ENCODE measurements around the gene PTCD2. TPM values are rescaled to one million over a fixed set of nuclear protein-coding genes. Genes with fewer than 3 reads are reported as not detected.

PTCD2 gene
- total and polyA plus RNA-seq, 2 donors: 4.1 to 7.7 TPM

- no peak for DNase-seq (ENCODE audit: low read depth in 6 of 9, low spot score in 9 of 9)
- no peak overlapping the region for H3K4me3 ChIP-seq (ENCODE audit: low read length in 2 of 2)
- no peaks in the 10 kb centered on the region for H3K9me3 ChIP-seq (ENCODE audit: control insufficient read depth in 2 of 2, insufficient read depth in 1 of 2, low read length in 1 of 2)
- no peaks in the 10 kb centered on the region for H3K36me3 ChIP-seq (ENCODE audit: control insufficient read depth in 2 of 2, insufficient read depth in 2 of 2, low read length in 1 of 2)
- no peaks in the 10 kb centered on the region for H3K27me3 ChIP-seq (ENCODE audit: control insufficient read depth in 2 of 2, insufficient read depth in 1 of 2, low read length in 1 of 2)
- 96% methylated on average over 1 of the region's 1 CpG for WGBS
- peaks cover 0 to 6% of the 10 kb centered on the region in 2 donors for H3K4me1 ChIP-seq (ENCODE audit: control insufficient read depth in 2 of 2, insufficient read depth in 2 of 2, low read length in 2 of 2)
- no peak overlapping the region for H3K27ac ChIP-seq (ENCODE audit: low read depth in 1 of 2, low read length in 1 of 2)
Observed at GRCh38 chr5:72352616-72353015, 32.4 kb downstream of the PTCD2 start.

DNA sequence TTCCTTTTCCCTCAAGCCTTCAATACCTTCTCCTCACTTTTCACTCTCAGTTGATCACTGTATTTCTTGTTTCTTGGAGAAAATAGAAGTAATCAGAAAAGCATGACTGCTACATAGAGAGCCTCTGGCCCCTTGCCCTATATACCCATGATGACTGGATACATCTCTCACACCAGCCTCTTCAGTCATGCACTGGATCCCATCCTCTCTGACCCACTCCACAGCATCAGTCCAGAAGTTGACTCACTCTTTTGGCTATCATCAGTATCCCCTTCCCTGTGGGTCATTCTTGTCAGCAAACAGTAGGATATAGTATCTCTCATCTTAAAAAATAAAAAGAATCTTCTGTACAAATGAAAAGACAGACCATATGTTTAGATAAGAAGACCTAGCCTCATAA, 32.9 kb downstream of the PTCD2 start:
- Histone ChIP-seq H3K36me3 (ENCODE audit: control insufficient read depth in 2 of 2, insufficient read depth in 2 of 2, low read length in 1 of 2) (peaks cover 0 to under 1% of the 10 kb centered on the region in 2 donors), H3K4me1 (ENCODE audit: control insufficient read depth in 2 of 2, insufficient read depth in 2 of 2, low read length in 2 of 2) (peaks cover 0 to 6% of the 10 kb centered on the region in 2 donors), H3K4me3 (ENCODE audit: low read length in 2 of 2) (no peak overlapping the region), H3K9me3 (ENCODE audit: control insufficient read depth in 2 of 2, insufficient read depth in 1 of 2, low read length in 1 of 2) (no peaks in the 10 kb centered on the region), H3K27ac (ENCODE audit: low read depth in 1 of 2, low read length in 1 of 2) (no peak overlapping the region), H3K27me3 (ENCODE audit: control insufficient read depth in 2 of 2, insufficient read depth in 1 of 2, low read length in 1 of 2) (no peaks in the 10 kb centered on the region)
- no peak for DNase-seq (ENCODE audit: low read depth in 6 of 9, low spot score in 9 of 9)

DNA sequence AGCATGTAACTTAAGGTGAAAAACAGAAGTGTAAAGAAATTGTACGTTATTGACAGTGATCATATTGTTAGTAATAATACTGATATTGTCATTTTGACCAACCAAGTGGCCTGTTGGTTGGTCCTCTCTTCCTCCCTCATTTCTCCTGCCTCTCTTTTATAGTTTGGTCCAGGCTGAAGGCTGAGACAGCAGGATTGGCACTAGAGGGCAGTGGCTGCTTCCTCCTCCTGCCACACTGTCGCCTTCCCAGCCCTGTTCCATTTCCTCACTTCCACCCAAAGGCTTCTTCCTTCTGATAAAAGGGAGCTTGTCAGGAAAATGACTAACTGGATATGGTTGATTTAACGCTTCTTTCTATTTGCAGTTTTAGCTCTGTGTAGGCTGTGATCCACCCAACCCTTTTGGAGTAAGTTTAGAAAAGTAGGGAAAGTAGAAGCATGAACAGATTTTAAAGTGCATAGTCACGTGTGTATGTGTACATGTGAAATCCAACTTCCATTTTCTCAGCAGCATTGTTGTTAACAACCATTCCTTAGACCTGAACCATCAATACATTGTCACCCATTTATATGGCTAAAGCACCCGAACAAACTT, 35.6 kb downstream of the PTCD2 start:
- no peak overlapping the region for H3K4me3 ChIP-seq (ENCODE audit: low read length in 2 of 2)
- DNase-seq (ENCODE audit: low read depth in 6 of 9, low spot score in 9 of 9): no peak
- H3K36me3 ChIP-seq (ENCODE audit: control insufficient read depth in 2 of 2, insufficient read depth in 2 of 2, low read length in 1 of 2): peaks cover 8 to 9% of the 10 kb centered on the region in 2 donors
- no peaks in the 10 kb centered on the region for H3K9me3 ChIP-seq (ENCODE audit: control insufficient read depth in 2 of 2, insufficient read depth in 1 of 2, low read length in 1 of 2)
- no peaks in the 10 kb centered on the region for H3K4me1 ChIP-seq (ENCODE audit: control insufficient read depth in 2 of 2, insufficient read depth in 2 of 2, low read length in 2 of 2)
- H3K27ac ChIP-seq (ENCODE audit: low read depth in 1 of 2, low read length in 1 of 2): no peak overlapping the region
- H3K27me3 ChIP-seq (ENCODE audit: control insufficient read depth in 2 of 2, insufficient read depth in 1 of 2, low read length in 1 of 2): no peaks in the 10 kb centered on the region
- 96% methylated on average over 5 of the region's 5 CpGs for WGBS

DNA sequence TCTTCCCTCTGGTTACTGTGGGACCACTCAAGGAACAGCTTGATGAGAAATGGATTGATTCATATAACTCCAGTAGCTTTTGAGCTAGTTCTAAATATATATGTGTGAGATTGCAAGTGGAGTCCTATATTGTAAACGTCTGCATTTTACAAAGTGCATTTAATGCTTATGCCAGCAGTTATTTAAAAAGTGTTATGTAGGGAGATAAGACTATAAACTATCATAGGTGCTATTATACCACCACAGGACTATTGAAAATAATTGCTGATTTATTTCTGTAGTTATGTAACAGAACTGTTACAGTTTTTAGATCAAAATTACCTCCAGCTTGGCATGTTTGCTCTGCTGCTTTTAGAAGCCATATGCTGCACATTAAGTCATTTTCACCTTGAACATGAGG, 36.2 kb downstream of the PTCD2 start:
- Histone ChIP-seq H3K27ac (ENCODE audit: low read depth in 1 of 2, low read length in 1 of 2) (no peak overlapping the region), H3K4me3 (ENCODE audit: low read length in 2 of 2) (no peak overlapping the region), H3K4me1 (ENCODE audit: control insufficient read depth in 2 of 2, insufficient read depth in 2 of 2, low read length in 2 of 2) (no peaks in the 10 kb centered on the region), H3K9me3 (ENCODE audit: control insufficient read depth in 2 of 2, insufficient read depth in 1 of 2, low read length in 1 of 2) (no peaks in the 10 kb centered on the region), H3K36me3 (ENCODE audit: control insufficient read depth in 2 of 2, insufficient read depth in 2 of 2, low read length in 1 of 2) (peaks cover 8 to 13% of the 10 kb centered on the region in 2 donors), H3K27me3 (ENCODE audit: control insufficient read depth in 2 of 2, insufficient read depth in 1 of 2, low read length in 1 of 2) (no peaks in the 10 kb centered on the region)
- 100% methylated on average over 1 of the region's 1 CpG for WGBS
- DNase-seq (ENCODE audit: low read depth in 6 of 9, low spot score in 9 of 9): no peak

DNA sequence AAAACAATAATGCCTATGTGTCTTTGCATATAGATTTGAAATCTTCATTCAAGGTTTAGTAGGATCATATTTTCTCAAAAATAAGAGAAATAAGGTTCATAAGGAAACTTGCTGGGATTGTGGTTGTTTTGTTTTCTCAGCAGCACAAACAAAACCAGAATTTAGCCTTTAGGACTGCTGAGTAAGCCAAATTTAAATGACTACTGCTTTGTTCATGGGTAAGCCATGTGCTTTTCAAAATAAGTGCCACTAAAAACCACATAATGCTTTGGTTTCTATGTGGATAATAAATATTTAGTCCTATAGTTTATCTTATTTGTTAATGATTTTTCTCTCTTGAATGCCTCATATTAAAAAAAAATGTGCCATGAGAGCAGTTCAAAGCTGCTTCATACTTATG, 38.8 kb downstream of the PTCD2 start:
- H3K4me1 ChIP-seq (ENCODE audit: control insufficient read depth in 2 of 2, insufficient read depth in 2 of 2, low read length in 2 of 2): no peaks in the 10 kb centered on the region
- H3K4me3 ChIP-seq (ENCODE audit: low read length in 2 of 2): no peak overlapping the region
- DNase-seq (ENCODE audit: low read depth in 6 of 9, low spot score in 9 of 9): no peak
- H3K36me3 ChIP-seq (ENCODE audit: control insufficient read depth in 2 of 2, insufficient read depth in 2 of 2, low read length in 1 of 2): peaks cover 8 to 13% of the 10 kb centered on the region in 2 donors
- H3K9me3 ChIP-seq (ENCODE audit: control insufficient read depth in 2 of 2, insufficient read depth in 1 of 2, low read length in 1 of 2): no peaks in the 10 kb centered on the region
- no peak overlapping the region for H3K27ac ChIP-seq (ENCODE audit: low read depth in 1 of 2, low read length in 1 of 2)
- H3K27me3 ChIP-seq (ENCODE audit: control insufficient read depth in 2 of 2, insufficient read depth in 1 of 2, low read length in 1 of 2): no peaks in the 10 kb centered on the region

DNA sequence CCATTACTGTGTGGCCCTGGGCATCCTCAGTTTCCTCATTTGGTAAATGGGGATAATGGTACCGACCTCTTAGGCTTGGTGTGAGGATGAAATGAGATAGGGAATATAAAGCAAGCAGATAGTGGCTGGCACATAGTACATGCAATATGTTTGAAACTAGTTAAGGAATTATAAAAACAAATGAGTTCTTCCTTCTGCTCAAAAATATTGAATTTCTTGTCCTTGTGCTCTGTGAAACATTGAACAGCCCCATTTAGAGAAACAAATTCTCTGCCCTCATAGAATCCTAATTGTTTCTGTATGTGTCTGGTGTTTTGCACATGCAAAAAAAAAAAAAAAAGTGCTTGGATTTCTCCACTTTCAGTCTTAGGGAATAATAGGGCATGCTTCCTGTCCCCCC, 39.7 kb downstream of the PTCD2 start:
- Histone ChIP-seq H3K4me3 (ENCODE audit: low read length in 2 of 2) (no peak overlapping the region), H3K36me3 (ENCODE audit: control insufficient read depth in 2 of 2, insufficient read depth in 2 of 2, low read length in 1 of 2) (peaks cover 8 to 13% of the 10 kb centered on the region in 2 donors), H3K4me1 (ENCODE audit: control insufficient read depth in 2 of 2, insufficient read depth in 2 of 2, low read length in 2 of 2) (no peaks in the 10 kb centered on the region), H3K27me3 (ENCODE audit: control insufficient read depth in 2 of 2, insufficient read depth in 1 of 2, low read length in 1 of 2) (no peaks in the 10 kb centered on the region), H3K9me3 (ENCODE audit: control insufficient read depth in 2 of 2, insufficient read depth in 1 of 2, low read length in 1 of 2) (no peaks in the 10 kb centered on the region), H3K27ac (ENCODE audit: low read depth in 1 of 2, low read length in 1 of 2) (no peak overlapping the region)
- DNase-seq (ENCODE audit: low read depth in 6 of 9, low spot score in 9 of 9): no peak
- 99% methylated on average over 1 of the region's 1 CpG for WGBS

DNA sequence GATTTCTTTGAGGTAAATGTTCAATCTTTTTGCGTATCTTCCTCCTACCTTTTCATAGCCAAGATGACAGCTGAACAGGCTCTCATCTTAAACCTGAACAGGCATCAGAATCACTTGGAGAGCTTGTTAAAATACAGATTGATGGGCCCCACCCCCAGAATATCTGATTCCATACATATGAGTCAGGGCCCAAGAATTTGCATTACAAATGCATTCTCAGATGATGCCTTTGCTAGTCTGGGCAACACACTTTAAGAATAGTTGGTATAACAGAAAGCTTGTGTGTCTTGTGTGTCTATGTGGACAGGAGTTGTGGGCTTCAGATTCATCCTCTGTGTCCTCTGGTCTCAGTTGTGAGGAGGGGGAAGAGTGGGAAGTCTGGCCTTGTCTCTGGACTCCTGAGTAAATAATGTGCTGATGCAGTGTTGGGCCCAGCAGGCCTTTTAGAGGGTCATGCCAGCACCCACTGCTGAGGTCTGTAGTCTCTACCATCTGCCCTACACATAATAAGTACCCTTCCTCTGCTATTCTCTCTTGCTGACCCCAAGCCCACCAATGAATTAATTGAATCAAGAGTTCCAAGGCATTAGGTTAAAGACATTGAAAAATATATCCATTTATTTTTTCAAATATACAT, 43.1 kb downstream of the PTCD2 start:
- 92% methylated on average over 1 of the region's 1 CpG for WGBS
- no peaks in the 10 kb centered on the region for H3K27me3 ChIP-seq (ENCODE audit: control insufficient read depth in 2 of 2, insufficient read depth in 1 of 2, low read length in 1 of 2)
- no peak overlapping the region for H3K4me3 ChIP-seq (ENCODE audit: low read length in 2 of 2)
- DNase-seq (ENCODE audit: low read depth in 6 of 9, low spot score in 9 of 9): no peak
- peaks cover 5 to 13% of the 10 kb centered on the region in 2 donors for H3K36me3 ChIP-seq (ENCODE audit: control insufficient read depth in 2 of 2, insufficient read depth in 2 of 2, low read length in 1 of 2)
- H3K9me3 ChIP-seq (ENCODE audit: control insufficient read depth in 2 of 2, insufficient read depth in 1 of 2, low read length in 1 of 2): no peaks in the 10 kb centered on the region
- H3K4me1 ChIP-seq (ENCODE audit: control insufficient read depth in 2 of 2, insufficient read depth in 2 of 2, low read length in 2 of 2): no peaks in the 10 kb centered on the region
- H3K27ac ChIP-seq (ENCODE audit: low read depth in 1 of 2, low read length in 1 of 2): no peak overlapping the region

DNA sequence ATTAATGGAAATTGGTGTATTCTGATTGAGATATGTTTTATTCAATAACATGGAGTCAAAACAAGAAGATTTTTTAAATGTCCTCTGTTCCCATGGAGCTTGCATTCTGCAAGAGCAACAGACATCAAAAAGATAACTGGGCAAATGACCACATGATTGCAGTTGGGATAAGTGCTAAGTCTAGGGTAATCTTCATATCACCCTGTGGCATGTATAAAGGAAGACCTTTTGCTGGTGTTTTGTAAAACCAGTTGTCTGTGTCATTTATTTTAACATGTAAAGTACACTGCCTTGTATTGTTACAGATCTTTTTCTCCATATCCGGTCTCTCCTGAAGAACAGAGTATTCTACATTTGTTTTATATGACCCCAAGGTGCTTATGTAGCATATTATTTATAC, 44.0 kb downstream of the PTCD2 start:
- Histone ChIP-seq H3K4me3 (ENCODE audit: low read length in 2 of 2) (no peak overlapping the region), H3K9me3 (ENCODE audit: control insufficient read depth in 2 of 2, insufficient read depth in 1 of 2, low read length in 1 of 2) (no peaks in the 10 kb centered on the region), H3K36me3 (ENCODE audit: control insufficient read depth in 2 of 2, insufficient read depth in 2 of 2, low read length in 1 of 2) (peaks cover 4 to 10% of the 10 kb centered on the region in 2 donors), H3K27me3 (ENCODE audit: control insufficient read depth in 2 of 2, insufficient read depth in 1 of 2, low read length in 1 of 2) (no peaks in the 10 kb centered on the region), H3K27ac (ENCODE audit: low read depth in 1 of 2, low read length in 1 of 2) (no peak overlapping the region), H3K4me1 (ENCODE audit: control insufficient read depth in 2 of 2, insufficient read depth in 2 of 2, low read length in 2 of 2) (no peaks in the 10 kb centered on the region)
- no peak for DNase-seq (ENCODE audit: low read depth in 6 of 9, low spot score in 9 of 9)
- WGBS: 96% methylated on average over 1 of the region's 1 CpG

- 99% methylated on average over 4 of the region's 4 CpGs for WGBS
- no peaks in the 10 kb centered on the region for H3K4me1 ChIP-seq (ENCODE audit: control insufficient read depth in 2 of 2, insufficient read depth in 2 of 2, low read length in 2 of 2)
Observed at GRCh38 chr5:72364951-72365350, 44.8 kb downstream of the PTCD2 start.

More at GRCh38 chr5:72364951-72365350, 44.8 kb downstream of the PTCD2 start:
- H3K4me3 ChIP-seq (ENCODE audit: low read length in 2 of 2): no peak overlapping the region
- no peaks in the 10 kb centered on the region for H3K9me3 ChIP-seq (ENCODE audit: control insufficient read depth in 2 of 2, insufficient read depth in 1 of 2, low read length in 1 of 2)
- no peak overlapping the region for H3K27ac ChIP-seq (ENCODE audit: low read depth in 1 of 2, low read length in 1 of 2)
- H3K27me3 ChIP-seq (ENCODE audit: control insufficient read depth in 2 of 2, insufficient read depth in 1 of 2, low read length in 1 of 2): no peaks in the 10 kb centered on the region
- H3K36me3 ChIP-seq (ENCODE audit: control insufficient read depth in 2 of 2, insufficient read depth in 2 of 2, low read length in 1 of 2): peaks cover 0 to 5% of the 10 kb centered on the region in 2 donors
- no peak for DNase-seq (ENCODE audit: low read depth in 6 of 9, low spot score in 9 of 9)
